SK-N-DZ (cell line): ENCODE data around the gene RXFP2.

Experiments used
- DNase-seq: peaks from one replicate; pipeline ENCODE4 v3.0.0-alpha.2; 2015; ENCODE audit warnings: low spot score

Gene RXFP2

DNA sequence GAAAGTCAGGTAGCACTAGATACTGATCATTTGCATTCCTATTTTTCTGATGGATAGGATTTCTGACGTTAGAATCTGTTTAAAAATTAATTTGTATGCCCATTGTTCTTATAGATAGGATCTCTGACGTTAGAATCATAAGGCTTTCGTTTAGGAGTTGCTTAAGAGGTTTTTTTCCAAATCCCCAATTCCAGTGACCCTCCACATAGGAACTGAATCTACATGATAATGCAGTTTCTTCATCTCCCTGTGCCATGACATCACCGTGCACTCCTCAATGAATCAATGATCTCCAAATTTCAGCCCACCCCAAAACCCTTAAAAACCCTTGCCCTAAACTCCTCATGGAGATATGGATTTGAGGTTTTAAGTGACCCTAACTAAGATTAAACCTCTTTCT lies 87.2 kb downstream of the RXFP2 start:
- DNase-seq: no peak

DNA sequence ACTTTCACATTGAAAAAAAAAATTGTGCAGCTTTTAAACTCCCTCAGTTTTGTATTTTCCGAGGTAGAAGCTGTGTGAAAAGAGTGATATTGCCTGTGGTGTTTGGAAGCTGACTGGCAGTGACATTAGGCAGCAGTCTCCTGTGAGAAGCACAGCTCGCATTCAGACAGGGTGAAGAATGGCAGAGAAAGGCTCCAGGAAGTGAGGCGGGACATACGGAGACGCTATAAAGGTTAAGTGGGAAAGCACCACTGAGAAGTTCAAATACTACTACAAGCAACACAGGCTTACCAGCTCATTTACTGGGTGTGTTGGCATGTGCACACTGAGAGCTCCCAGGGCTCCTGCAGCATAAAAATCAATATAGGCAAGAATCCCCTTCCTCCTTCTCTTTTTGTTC lies 88.4 kb downstream of the RXFP2 start:
- peak; percentile 28 for DNase-seq

DNA sequence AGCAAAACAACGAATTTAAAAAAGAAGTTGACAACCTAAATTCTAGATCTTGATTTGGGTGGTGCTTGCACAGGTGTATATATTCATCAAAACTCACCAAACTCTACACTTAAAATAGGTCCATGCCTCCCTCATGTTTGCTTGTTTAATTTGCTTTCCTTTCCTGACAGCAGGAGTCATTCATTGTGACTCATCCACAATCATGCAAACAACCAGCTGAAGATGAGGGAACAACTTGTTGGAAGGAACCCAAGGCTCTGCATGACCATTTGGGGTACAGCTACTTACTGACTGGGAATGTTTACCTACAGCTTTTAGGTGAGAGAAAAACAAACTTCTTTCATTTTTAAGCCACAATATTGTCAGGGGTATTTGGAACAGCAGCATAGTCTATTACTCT lies 96.6 kb downstream of the RXFP2 start:
- no peak for DNase-seq

DNA sequence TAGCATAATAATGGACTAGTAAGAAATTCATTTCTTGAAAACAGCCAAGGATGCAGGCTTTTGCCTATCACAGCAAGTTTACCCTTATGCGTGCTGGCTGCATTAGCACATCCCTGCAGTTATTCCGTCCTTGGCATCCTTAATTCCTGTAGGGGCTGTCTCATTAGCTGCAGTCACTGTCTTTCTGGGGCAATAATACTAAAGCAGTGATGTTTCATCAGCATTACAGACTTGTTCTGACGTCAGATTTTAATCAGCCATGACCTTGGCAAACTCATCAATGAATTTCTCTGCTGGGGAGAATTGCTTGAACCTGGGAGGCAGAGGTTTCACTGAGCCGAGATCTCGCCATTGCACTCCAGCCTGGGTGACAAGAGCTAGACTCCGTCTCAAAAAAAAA lies 103.7 kb downstream of the RXFP2 start:
- no peak for DNase-seq

DNA sequence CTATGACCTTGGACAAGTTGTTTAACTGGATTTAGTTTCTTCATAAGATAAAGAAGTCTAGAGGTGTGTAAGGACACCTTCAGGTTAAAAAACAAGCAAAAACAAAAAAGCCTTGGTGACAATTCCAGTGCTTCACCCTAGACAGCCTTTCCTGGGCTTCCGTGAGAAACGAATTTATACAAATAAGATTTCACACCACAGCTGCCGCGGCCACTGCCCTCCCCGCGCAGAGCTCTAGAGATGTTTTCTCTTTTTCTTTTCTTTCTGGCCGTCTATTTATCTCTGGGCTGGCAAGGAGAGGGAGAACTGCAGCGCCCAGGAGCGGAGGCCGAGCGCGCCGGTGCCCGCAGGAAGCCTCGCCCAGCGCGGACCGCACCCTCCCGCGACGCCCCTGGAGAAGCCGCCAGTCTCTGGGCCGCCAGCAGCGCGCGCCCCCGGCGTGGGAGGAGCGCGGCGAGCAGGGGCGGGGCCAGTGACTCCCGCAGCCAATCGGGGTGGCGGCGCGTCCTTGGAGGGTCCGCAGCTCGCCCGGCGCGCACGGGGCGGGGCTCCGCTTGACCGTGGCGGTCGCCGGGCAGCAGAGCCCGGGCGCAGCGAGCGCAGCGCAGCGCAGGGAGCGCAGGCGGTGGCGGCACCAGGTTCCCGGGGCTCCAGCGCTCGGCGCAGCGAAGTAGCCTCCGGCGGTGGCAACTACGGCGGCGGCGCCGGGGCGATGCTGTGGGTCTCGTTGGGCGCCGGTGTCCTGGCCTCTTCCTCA lies 107.0 kb downstream of the RXFP2 start:
- peak; percentile 87 for DNase-seq

DNA sequence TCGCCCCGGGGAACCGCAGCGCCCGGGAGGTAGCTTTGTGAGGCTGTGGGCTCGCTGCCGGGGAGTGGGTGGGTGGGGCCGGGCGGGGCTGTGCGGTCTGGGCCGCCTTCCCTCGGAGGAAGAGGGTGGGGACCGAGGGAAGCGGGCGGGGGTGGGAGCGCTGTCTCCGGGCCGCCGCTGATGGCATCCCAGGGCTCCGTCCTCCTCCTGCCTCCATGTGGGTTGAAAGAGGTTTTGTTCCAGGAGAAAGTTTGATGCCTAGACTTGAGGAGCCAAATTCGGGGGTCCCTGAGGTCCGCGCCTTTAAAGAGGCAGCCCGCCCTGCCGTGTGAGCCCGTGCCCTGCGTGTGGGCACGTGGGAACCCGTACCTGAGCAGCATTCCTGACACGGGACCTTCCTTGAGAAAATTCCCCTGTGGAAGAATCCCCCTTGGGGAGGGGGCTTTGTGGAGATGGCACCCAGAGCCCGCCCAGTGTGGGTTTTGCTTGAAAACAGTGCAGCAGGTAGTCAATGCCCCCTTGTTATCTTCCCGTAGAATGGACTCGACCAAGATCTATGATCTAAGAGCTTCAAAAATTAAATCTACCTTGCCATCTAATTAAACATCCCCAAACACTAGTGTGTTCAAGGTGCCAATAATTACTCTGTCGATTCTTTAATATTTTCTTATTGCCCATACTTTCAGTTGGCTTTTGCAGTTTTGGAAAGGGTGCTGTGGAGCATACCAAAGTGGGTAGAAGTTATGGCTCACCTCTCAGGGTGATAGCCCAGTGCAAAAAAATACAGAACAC lies 107.8 kb downstream of the RXFP2 start:
- DNase-seq: no peak

DNA sequence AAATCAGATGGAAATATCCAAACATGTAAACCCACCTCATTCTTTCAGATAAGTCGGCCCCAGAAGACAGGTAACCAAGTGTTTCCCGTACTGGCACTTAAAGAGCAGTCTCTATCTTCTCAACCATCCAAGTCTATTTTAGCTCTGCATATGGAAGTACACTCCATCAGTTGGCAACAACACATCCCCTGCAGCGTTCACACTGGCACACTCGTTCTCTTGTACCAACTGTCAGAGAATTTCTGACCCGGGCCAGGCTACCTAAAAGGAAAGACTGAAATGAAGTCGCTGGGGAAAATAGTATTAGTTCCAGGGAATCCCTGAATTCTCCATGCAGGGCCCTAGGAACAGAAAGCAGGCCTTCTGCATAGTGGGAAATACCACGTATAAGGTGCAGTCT lies 109.3 kb downstream of the RXFP2 start:
- DNase-seq: no peak

DNA sequence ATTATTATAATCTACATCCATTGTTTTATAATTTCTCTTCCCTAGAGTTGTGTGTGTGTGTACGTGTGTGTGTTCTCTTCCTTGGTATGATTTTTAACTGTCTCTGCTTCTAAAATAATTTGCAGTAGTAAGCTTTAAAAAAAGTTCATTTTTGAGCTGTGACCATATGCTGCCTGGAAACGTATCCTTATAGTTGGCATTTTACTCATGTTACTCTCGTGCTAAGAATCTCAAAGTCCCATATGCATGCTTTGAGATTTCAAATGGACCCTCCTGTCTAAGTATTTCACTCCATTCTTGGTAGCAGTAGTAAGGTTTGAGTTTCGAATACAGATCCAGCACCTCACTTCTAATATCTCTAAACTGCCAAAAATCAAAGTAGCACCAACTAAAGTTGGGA lies 109.9 kb downstream of the RXFP2 start:
- DNase-seq: no peak

DNA sequence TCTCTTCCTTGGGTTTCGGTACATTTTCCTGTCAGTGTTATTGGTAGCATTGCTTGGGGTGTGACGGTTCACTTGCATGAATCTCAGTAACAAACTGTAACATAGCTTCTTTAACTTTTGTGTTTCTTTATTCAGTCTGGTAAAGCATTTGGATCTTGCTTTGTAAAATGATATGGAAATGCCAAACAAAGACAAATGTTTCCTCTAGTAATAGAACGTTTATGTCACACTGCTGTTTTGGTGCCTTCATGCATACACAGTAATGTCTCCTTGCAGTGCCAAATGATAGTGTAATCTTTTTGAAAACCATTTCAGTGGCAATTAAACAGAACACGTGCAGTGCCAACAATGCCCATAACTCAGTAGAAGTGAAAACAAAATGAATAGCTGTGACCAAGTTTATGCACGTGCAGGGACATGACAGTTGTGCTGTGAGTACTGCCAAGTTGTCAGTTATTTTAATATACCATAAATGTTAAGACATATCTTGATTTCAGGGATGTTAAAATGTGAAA lies 110.8 kb downstream of the RXFP2 start:
- DNase-seq: no peak

DNA sequence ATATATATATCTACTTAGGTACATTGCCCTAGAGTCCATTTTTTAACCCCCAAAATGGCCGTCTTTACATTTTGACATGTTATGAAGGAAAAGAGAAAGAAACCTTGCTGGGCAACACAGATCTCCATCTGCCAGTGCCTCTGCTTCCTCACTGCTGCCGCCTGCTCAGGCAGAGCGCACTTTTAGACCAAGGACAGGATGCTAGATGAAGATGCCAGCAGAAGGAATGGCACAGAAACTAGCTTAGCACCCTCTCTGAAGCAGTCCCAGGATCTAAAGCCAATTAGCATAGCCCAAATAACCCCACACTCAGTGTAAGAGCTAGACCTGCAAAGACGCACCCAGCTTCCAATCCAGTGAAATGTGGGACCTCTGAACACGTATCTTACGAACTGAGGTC lies 111.9 kb downstream of the RXFP2 start:
- no peak for DNase-seq
